Right lobe of liver (tissue), 4 donors: ENCODE data around the gene LY86.

Experiments
- CTCF ChIP-seq, 4 donors: fragments of 200-600 bp in 3 of 4; fragments of 450-650 bp in 1 of 4; IDR thresholded peaks; one replicate each; pipeline versions ENCODE4 v1.5.1 to v1.8.0; 2016 to 2022; ENCODE audit warnings: antibody characterized with exemption in 4 of 4, mild to moderate bottlenecking in 2 of 4
- POLR2A ChIP-seq: fragments of 450-650 bp; IDR thresholded peaks from one replicate; pipeline ENCODE4 v1.6.1; 2017; ENCODE audit warnings: antibody characterized with exemption, mild to moderate bottlenecking
- donor health status: DM: no; HTN: no; CAD: no.
- donor health status: DM: no; HTN: no; CAD: no.
- donor health status: DM: no; HTN: yes; CAD: no.

DNA sequence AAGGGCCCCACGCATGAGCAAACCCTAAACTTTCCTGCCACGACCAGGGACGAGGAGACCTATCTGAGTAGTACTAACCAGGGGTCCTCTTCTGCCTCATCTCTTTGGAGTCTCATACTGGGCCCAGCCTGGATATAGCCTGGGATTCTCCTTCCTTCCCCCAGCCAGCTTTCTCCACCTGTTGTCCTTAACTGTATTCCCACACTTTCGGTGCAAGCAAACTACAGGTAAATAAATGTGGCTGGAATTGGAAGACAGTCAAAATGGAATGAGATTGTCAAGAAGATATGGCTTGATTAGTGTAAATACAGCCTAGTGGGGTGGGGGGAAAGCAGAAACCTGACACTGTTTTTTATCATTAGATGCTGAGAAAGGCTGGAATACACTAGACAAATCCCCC lies 23.5 kb upstream of the LY86 start:
- TF ChIP-seq CTCF (IDR thresholded peaks at IDR 0.05) (no peak), POLR2A (no peak)
